GM12872 (cell line): ENCODE measurements around the gene CFAP141.

ENCODE experiments used
- CTCF ChIP-seq: IDR thresholded peaks from 3 replicates; pipeline ENCODE4 v1.5.1; 2011; ENCODE audit warnings: low read depth, mild to moderate bottlenecking, low read length, moderate library complexity; ENCODE audit not compliant: insufficient read depth

Gene CFAP141

GRCh38 chr1:154220071-154220969 lies 14.2 kb upstream of the CFAP141 start, which contains the start of gene UBAP2L:
TSS of gene UBAP2L (plus strand) at chr1:154220955. CDS start at chr1:154225124, 4,169 bp downstream.
- TF ChIP-seq CTCF, result no peak

DNA sequence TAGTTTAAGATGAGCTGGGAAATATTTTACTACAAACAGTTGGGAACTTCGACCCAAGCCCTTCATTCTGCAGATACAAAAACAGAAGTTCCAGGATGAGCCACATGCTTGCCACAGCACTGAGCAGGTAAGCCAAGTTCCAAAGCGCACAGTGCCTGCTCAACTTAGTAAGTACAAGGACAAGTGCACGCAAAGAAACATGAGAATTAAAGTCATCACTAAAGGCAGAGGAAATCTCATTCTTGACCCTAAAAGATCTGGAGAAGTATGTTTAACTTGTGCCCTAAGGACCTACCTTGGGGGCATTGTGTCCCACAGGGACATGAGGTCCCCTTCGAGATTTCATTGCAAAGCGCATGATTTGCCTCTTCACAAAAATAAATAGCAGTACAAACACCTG lies 13.4 kb upstream of the CFAP141 start:
- no peak for TF ChIP-seq CTCF

- TF ChIP-seq CTCF, result no peak
Measured at GRCh38 chr1:154218545-154218944, 12.4 kb upstream of the CFAP141 start.

GRCh38 chr1:154213274-154213673 lies 7.1 kb upstream of the CFAP141 start:
- no peak for TF ChIP-seq CTCF

DNA sequence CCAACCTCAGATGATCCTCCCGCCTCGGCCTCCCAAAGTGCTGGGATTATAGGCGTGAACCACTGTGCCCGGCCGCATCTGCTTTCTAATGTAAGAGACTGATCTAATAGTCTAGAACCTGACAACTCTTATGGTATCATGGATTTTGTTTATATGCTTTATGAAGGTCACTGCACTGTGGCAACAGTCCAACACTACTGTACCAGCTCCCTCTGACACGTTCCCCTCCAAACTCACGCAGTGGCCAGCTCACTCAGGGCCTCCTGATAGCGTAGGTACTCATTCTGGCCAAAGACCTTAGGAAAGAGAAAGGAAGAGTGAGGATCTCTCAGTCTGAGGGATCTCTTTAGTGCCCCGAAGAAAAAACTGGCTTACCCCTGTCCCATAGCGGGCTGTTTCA lies 6.0 kb upstream of the CFAP141 start:
- TF ChIP-seq CTCF, result no peak

DNA sequence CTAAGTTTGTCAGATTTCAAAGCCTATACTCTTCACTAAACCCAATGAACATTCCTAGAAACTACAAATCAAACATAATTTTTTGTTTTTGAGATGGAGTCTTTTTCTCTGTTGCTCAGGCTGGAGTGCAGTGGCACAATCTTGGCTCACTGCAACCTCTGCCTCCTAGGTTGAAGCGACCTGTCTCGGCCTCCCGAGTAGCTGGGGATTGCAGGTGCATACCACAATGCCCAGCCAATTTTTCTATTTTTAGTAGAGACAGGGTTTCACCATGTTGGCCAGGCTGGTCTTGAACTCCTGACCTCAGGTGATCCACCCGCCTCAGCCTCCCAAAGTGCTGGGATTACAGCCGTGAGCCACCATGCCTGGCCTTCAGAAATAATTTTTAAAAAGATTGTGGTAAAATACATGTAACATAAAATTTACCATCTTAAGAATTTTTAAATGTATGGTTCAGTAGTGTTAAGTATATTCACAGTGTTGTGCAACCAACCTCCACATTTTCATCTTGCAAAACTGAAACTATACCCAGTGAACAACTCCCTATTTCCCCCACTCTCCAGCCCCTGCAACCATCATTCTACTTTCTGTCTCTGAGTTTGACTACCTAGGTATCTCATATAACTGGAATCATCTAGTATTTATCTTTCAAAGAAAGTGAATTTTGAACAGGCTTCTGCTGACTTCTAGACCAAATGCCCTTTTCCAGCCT lies 2.7 kb upstream of the CFAP141 start:
- TF ChIP-seq CTCF, result no peak

DNA sequence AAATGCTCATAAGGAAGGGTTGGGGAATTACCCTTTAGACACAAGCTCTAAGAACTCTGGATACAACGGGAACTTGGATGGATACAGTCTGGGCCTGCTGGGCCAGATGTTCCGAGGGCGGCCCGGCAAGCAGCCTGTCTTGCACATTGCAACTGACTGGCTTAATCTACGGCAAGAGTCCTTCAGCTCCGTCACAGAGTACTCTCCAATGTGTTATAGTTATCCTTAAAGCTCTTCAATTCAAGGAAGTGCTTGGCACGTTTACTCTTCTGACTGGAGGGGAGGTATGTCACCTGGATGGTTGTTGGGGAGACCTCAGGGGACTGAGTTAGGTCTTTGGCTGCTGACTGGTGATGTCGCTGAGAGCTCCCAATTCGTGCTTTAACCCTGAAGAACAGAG lies 1.1 kb upstream of the CFAP141 start:
- no peak for TF ChIP-seq CTCF
